ENCODE data around the gene PPIA.

DNA sequence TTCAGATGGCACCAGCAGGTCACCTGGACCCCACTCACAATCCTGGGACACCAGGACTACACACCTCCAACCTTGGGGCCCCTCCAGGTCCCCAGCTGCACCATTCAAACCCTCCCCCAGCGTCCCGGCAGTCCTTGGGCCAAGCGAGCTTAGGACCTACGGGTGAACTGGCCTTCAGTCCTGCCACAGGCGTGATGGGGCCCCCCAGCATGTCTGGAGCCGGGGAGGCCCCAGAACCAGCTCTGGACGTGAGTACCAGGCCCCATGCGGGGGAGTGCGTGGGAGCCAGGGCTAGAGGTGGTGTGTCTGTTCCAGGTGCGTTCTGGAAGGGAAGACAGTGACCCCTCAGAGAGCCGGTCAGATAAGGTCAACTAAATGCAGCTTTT is 30.1 kb upstream of the PPIA start:
- TF ChIP-seq, protein P1, sequence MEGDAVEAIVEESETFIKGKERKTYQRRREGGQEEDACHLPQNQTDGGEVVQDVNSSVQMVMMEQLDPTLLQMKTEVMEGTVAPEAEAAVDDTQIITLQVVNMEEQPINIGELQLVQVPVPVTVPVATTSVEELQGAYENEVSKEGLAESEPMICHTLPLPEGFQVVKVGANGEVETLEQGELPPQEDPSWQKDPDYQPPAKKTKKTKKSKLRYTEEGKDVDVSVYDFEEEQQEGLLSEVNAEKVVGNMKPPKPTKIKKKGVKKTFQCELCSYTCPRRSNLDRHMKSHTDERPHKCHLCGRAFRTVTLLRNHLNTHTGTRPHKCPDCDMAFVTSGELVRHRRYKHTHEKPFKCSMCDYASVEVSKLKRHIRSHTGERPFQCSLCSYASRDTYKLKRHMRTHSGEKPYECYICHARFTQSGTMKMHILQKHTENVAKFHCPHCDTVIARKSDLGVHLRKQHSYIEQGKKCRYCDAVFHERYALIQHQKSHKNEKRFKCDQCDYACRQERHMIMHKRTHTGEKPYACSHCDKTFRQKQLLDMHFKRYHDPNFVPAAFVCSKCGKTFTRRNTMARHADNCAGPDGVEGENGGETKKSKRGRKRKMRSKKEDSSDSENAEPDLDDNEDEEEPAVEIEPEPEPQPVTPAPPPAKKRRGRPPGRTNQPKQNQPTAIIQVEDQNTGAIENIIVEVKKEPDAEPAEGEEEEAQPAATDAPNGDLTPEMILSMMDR (IDR thresholded peaks at IDR 0.05), result no peak
- TF ChIP-seq CEBPB (IDR thresholded peaks at IDR 0.05) (no peak), POLR2A (IDR thresholded peaks at IDR 0.05; ENCODE audit: low read length) (no peak), EHMT2 (IDR thresholded peaks at IDR 0.05; ENCODE audit: low read depth) (no peak), CHD4 (IDR thresholded peaks at IDR 0.05; ENCODE audit: borderline replicate concordance) (no peak), JUN (IDR thresholded peaks at IDR 0.05) (no peak), CBX8 (IDR thresholded peaks at IDR 0.05) (no peak)
- TF ChIP-seq, protein P2, sequence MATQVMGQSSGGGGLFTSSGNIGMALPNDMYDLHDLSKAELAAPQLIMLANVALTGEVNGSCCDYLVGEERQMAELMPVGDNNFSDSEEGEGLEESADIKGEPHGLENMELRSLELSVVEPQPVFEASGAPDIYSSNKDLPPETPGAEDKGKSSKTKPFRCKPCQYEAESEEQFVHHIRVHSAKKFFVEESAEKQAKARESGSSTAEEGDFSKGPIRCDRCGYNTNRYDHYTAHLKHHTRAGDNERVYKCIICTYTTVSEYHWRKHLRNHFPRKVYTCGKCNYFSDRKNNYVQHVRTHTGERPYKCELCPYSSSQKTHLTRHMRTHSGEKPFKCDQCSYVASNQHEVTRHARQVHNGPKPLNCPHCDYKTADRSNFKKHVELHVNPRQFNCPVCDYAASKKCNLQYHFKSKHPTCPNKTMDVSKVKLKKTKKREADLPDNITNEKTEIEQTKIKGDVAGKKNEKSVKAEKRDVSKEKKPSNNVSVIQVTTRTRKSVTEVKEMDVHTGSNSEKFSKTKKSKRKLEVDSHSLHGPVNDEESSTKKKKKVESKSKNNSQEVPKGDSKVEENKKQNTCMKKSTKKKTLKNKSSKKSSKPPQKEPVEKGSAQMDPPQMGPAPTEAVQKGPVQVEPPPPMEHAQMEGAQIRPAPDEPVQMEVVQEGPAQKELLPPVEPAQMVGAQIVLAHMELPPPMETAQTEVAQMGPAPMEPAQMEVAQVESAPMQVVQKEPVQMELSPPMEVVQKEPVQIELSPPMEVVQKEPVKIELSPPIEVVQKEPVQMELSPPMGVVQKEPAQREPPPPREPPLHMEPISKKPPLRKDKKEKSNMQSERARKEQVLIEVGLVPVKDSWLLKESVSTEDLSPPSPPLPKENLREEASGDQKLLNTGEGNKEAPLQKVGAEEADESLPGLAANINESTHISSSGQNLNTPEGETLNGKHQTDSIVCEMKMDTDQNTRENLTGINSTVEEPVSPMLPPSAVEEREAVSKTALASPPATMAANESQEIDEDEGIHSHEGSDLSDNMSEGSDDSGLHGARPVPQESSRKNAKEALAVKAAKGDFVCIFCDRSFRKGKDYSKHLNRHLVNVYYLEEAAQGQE (IDR thresholded peaks at IDR 0.05), result no peak
- TF ChIP-seq, protein P3, sequence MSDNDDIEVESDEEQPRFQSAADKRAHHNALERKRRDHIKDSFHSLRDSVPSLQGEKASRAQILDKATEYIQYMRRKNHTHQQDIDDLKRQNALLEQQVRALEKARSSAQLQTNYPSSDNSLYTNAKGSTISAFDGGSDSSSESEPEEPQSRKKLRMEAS (IDR thresholded peaks at IDR 0.05), result no peak
